Muscle of leg (tissue), 11 donors: ENCODE data around the gene FCAR. TPM values are rescaled to one million over a fixed set of nuclear protein-coding genes. Genes with fewer than 3 reads are reported as not detected.
A peak's percentile ranks its signal among the peaks of the same experiment; 100 is the strongest.
"Not testable (repeated sequence)": the region's sequence is repeated elsewhere in the genome, so short reads cannot be mapped to it uniquely, and the experiment has no call there.

Source experiments
- DNase-seq: peaks from one replicate; pipeline ENCODE4 v3.0.0; 2013
- H3K27ac ChIP-seq: one replicate; pipeline ENCODE4 v1.5.1; 2013; ENCODE audit warnings: mild to moderate bottlenecking, low read length, control low read depth
- H3K27me3 ChIP-seq: one replicate; pipeline ENCODE4 v1.6.1; 2013; ENCODE audit warnings: low read length; ENCODE audit not compliant: control insufficient read depth, insufficient read depth
- H3K36me3 ChIP-seq: one replicate; pipeline ENCODE4 v1.6.1; 2013; ENCODE audit warnings: low read length; ENCODE audit not compliant: control insufficient read depth, insufficient read depth
- H3K4me1 ChIP-seq: one replicate; pipeline ENCODE4 v1.6.1; 2013; ENCODE audit warnings: low read length; ENCODE audit not compliant: control insufficient read depth, insufficient read depth
- H3K4me3 ChIP-seq: one replicate; pipeline ENCODE4 v1.5.1; 2013; ENCODE audit warnings: low read length, control low read depth
- H3K9me3 ChIP-seq: replicated peaks from 2 replicates; pipeline ENCODE4 v1.6.1; 2013; ENCODE audit warnings: low read depth, low read length; ENCODE audit not compliant: control insufficient read depth
- WGBS: methylation state at CpG from one replicate; pipeline ENCODE4 v1.1.5; 2013; ENCODE audit warnings: missing lambda C conversion rate; ENCODE audit not compliant: insufficient coverage; 5-methylcytosine and 5-hydroxymethylcytosine counted together
- polyA plus RNA-seq, 8 donors: library from polyadenylated mRNA; unstranded; fragments of 120-200 nt; gene quantifications; one replicate each; pipeline versions ENCODE4 v1.2.1 to v1.2.3, GENCODE V29; 2013; ENCODE audit warnings: inconsistent platforms in 1 of 8, low replicate concordance in 1 of 8; ENCODE audit not compliant: insufficient read length in 8 of 8, insufficient read depth in 1 of 8
- total RNA-seq: library from RNA; stranded (reverse); fragments of 120-200 nt; gene quantifications from one replicate; pipeline ENCODE4 v1.2.4, GENCODE V29; 2013

Gene FCAR
- total and polyA plus RNA-seq, 9 donors: 0.12 to 0.56 (median 0.44) TPM; not detected in 2

GRCh38 chr19:54905421-54905802 lies 31.4 kb downstream of the FCAR start:
- H3K4me3 ChIP-seq: no peak overlapping the region
- no peak for DNase-seq
- H3K27me3 ChIP-seq: no peaks in the 10 kb centered on the region
- no peak overlapping the region for H3K27ac ChIP-seq
- no peaks in the 10 kb centered on the region for H3K9me3 ChIP-seq
- no peaks in the 10 kb centered on the region for H3K4me1 ChIP-seq
- no peaks in the 10 kb centered on the region for H3K36me3 ChIP-seq
- WGBS: no CpG with 5 or more reads among the region's 5 CpGs

- H3K36me3 ChIP-seq: no peaks in the 10 kb centered on the region
- no peak within 1 kb of the TSS for H3K4me3 ChIP-seq
- 47% methylated on average over 17 of the region's 22 CpGs for WGBS
- H3K27me3 ChIP-seq: no peaks in the 10 kb centered on the region
- no peaks in the 10 kb centered on the region for H3K9me3 ChIP-seq
- DNase-seq: no peak
- no peaks in the 10 kb centered on the region for H3K4me1 ChIP-seq
- no peak within 1 kb of the TSS for H3K27ac ChIP-seq
Observed at GRCh38 chr19:54905803-54906511, 31.9 kb downstream of the FCAR start, which contains the start of gene NCR1. Gene NCR1, plus strand, starts transcription at chr19:54906148. Its CDS starts 40 bp downstream, at chr19:54906188.

- Histone ChIP-seq H3K27me3 (no peaks in the 10 kb centered on the region), H3K36me3 (no peaks in the 10 kb centered on the region), H3K4me1 (no peaks in the 10 kb centered on the region), H3K4me3 (no peak overlapping the region), H3K9me3 (no peaks in the 10 kb centered on the region), H3K27ac (no peak overlapping the region)
- no peak for DNase-seq
- WGBS: no CpG with 5 or more reads among the region's 7 CpGs
Observed at GRCh38 chr19:54906819-54907218, 32.8 kb downstream of the FCAR start.

GRCh38 chr19:54907899-54908298 lies 33.9 kb downstream of the FCAR start:
- not testable (repeated sequence) for H3K4me3 ChIP-seq, H3K9me3 ChIP-seq, H3K36me3 ChIP-seq, H3K27ac ChIP-seq, H3K27me3 ChIP-seq, DNase-seq, H3K4me1 ChIP-seq
- WGBS: no CpG with 5 or more reads among the region's 5 CpGs

GRCh38 chr19:54916822-54917221 lies 42.8 kb downstream of the FCAR start:
- Histone ChIP-seq H3K9me3 (no peaks in the 10 kb centered on the region), H3K27ac (no peak overlapping the region), H3K4me3 (no peak overlapping the region), H3K36me3 (no peaks in the 10 kb centered on the region), H3K27me3 (no peaks in the 10 kb centered on the region), H3K4me1 (no peaks in the 10 kb centered on the region)
- 72% methylated on average over 11 of the region's 11 CpGs for WGBS
- DNase-seq: peak; percentile 15

GRCh38 chr19:54918499-54918898 lies 44.5 kb downstream of the FCAR start:
- no CpG with 5 or more reads among the region's 9 CpGs for WGBS
- no peaks in the 10 kb centered on the region for H3K27me3 ChIP-seq

GRCh38 chr19:54919646-54920563 lies 45.9 kb downstream of the FCAR start:
- 62% methylated on average over 6 of the region's 24 CpGs for WGBS
- H3K4me1 ChIP-seq, H3K9me3 ChIP-seq, H3K36me3 ChIP-seq, DNase-seq, H3K27ac ChIP-seq, H3K4me3 ChIP-seq, H3K27me3 ChIP-seq: not testable (repeated sequence)

More at GRCh38 chr19:54918499-54918898, 44.5 kb downstream of the FCAR start:
- DNase-seq: no peak
- Histone ChIP-seq H3K27ac (no peak overlapping the region), H3K4me3 (no peak overlapping the region), H3K4me1 (no peaks in the 10 kb centered on the region), H3K36me3 (no peaks in the 10 kb centered on the region), H3K9me3 (no peaks in the 10 kb centered on the region)

GRCh38 chr19:54921082-54921481 lies 47.0 kb downstream of the FCAR start:
- no peak for DNase-seq
- Histone ChIP-seq H3K27me3 (no peaks in the 10 kb centered on the region), H3K4me1 (no peaks in the 10 kb centered on the region), H3K27ac (no peak overlapping the region), H3K9me3 (no peaks in the 10 kb centered on the region), H3K36me3 (no peaks in the 10 kb centered on the region), H3K4me3 (no peak overlapping the region)
- WGBS: 76% methylated on average over 6 of the region's 7 CpGs

- no peaks in the 10 kb centered on the region for H3K4me1 ChIP-seq
- no peaks in the 10 kb centered on the region for H3K36me3 ChIP-seq
- 46% methylated on average over 6 of the region's 9 CpGs for WGBS
- no peak overlapping the region for H3K27ac ChIP-seq
- H3K9me3 ChIP-seq: peaks cover 8% of the 10 kb centered on the region
- DNase-seq: no peak
- H3K27me3 ChIP-seq: no peaks in the 10 kb centered on the region
- H3K4me3 ChIP-seq: no peak overlapping the region
Observed at GRCh38 chr19:54923276-54923675, 49.2 kb downstream of the FCAR start.

- Histone ChIP-seq H3K9me3 (peaks cover 17% of the 10 kb centered on the region), H3K4me1 (no peaks in the 10 kb centered on the region), H3K27me3 (no peaks in the 10 kb centered on the region), H3K27ac (no peak overlapping the region), H3K36me3 (no peaks in the 10 kb centered on the region), H3K4me3 (no peak overlapping the region)
- 93% methylated on average over 1 of the region's 2 CpGs for WGBS
- no peak for DNase-seq
Observed at GRCh38 chr19:54928299-54928698, 54.3 kb downstream of the FCAR start.
